ENCODE data around the gene DPH1.

The DPH1 gene

DNA sequence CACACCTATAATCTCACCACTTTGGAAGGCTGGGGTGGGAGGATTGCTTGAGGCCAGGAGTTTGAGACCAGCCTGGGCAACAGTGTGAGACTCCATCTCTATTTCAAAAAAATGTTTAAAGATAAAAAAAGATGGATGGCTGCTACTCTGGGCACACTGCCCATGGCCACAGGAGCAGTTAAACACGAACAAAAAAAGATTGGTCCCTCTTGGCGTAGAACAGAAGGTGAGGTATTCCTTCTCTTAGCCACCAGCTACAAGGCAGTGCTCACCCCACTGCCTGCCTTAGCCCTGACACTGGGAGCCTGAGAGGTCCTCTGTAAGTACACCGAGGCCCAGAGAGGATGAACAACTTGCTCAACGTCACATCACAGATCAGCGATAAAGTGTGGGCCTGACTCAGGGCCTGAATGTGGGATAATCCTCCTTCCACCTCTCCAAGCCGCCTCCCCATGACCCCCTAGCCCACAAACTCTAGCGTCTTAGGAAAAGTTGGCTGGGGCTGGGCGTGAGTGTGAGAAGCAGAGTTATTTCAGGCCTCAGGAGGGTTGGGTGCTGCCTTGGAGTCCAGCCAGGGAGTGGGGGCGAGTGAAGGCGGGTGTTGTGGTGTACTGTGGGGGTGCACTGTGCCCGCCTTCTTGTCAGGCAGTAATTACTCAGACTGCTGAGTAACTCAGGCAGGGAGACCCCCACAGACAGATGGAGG, 2.3 kb upstream of the DPH1 start (continued):
- TF ChIP-seq, protein P1, sequence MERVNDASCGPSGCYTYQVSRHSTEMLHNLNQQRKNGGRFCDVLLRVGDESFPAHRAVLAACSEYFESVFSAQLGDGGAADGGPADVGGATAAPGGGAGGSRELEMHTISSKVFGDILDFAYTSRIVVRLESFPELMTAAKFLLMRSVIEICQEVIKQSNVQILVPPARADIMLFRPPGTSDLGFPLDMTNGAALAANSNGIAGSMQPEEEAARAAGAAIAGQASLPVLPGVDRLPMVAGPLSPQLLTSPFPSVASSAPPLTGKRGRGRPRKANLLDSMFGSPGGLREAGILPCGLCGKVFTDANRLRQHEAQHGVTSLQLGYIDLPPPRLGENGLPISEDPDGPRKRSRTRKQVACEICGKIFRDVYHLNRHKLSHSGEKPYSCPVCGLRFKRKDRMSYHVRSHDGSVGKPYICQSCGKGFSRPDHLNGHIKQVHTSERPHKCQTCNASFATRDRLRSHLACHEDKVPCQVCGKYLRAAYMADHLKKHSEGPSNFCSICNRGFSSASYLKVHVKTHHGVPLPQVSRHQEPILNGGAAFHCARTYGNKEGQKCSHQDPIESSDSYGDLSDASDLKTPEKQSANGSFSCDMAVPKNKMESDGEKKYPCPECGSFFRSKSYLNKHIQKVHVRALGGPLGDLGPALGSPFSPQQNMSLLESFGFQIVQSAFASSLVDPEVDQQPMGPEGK (tag by site-specific recombination; IDR thresholded peaks at IDR 0.05) = peak; percentile 30; the same call in 1 of the 2 replicates
- TF ChIP-seq KLF1 (tag by site-specific recombination; IDR thresholded peaks at IDR 0.05) = 0 out of 2 replicates have a peak, but pooled peaks have one; percentile 19

GRCh38 chr17:2028234-2028614, 1.7 kb upstream of the DPH1 start:
- Histone ChIP-seq H3K27ac (ENCODE audit: extremely low read depth, low read depth, low read length) (no peak overlapping the region), H3K4me3 (ENCODE audit: low read depth, low read length) (no peak overlapping the region), H3K9me3 (ENCODE audit: control insufficient read depth, insufficient read depth, low read depth, low read length) (no peaks in the 10 kb centered on the region), H3K36me3 (ENCODE audit: control insufficient read depth in 2 of 2, insufficient read depth in 1 of 2, low read length in 2 of 2) (peaks cover 0 to 8% of the 10 kb centered on the region in 2 experiments; a peak in 1 of 3 replicates), H3K4me1 (ENCODE audit: control insufficient read depth, insufficient read depth, low read length) (peaks cover 15% of the 10 kb centered on the region)
- POLR2A ChIA-PET = interaction anchor here (1.6 kb wide), 1 partner anchor 119 kb away, joined by 4 read pairs; no protein-coding TSS in a partner anchor
- TF ChIP-seq ZNF10 (tag by site-specific recombination; IDR thresholded peaks at IDR 0.05) = peak; percentile 47; the same call in 1 of the 2 replicates
- no peak for TF ChIP-seq ZNF274 (IDR thresholded peaks at IDR 0.05; ENCODE audit: low read length)
- TF ChIP-seq ZNF274 (tag by site-specific recombination; IDR thresholded peaks at IDR 0.05; ENCODE audit: borderline replicate concordance) = no peak
- no peak for TF ChIP-seq ZNF112 (tag by site-specific recombination; IDR thresholded peaks at IDR 0.05)
- TF ChIP-seq, protein P2, sequence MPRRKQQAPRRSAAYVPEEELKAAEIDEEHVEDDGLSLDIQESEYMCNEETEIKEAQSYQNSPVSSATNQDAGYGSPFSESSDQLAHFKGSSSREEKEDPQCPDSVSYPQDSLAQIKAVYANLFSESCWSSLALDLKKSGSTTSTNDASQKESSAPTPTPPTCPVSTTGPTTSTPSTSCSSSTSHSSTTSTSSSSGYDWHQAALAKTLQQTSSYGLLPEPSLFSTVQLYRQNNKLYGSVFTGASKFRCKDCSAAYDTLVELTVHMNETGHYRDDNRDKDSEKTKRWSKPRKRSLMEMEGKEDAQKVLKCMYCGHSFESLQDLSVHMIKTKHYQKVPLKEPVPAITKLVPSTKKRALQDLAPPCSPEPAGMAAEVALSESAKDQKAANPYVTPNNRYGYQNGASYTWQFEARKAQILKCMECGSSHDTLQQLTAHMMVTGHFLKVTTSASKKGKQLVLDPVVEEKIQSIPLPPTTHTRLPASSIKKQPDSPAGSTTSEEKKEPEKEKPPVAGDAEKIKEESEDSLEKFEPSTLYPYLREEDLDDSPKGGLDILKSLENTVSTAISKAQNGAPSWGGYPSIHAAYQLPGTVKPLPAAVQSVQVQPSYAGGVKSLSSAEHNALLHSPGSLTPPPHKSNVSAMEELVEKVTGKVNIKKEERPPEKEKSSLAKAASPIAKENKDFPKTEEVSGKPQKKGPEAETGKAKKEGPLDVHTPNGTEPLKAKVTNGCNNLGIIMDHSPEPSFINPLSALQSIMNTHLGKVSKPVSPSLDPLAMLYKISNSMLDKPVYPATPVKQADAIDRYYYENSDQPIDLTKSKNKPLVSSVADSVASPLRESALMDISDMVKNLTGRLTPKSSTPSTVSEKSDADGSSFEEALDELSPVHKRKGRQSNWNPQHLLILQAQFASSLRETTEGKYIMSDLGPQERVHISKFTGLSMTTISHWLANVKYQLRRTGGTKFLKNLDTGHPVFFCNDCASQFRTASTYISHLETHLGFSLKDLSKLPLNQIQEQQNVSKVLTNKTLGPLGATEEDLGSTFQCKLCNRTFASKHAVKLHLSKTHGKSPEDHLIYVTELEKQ (tag by site-specific recombination; IDR thresholded peaks at IDR 0.05; ENCODE audit: borderline replicate concordance) = no peak
- no peak for TF ChIP-seq ZNF580 (tag by site-specific recombination; IDR thresholded peaks at IDR 0.05)
- TF ChIP-seq, protein P1 (tag by site-specific recombination; IDR thresholded peaks at IDR 0.05) = 0 out of 2 replicates have a peak, but pooled peaks have one; percentile 4
- no peak for TF ChIP-seq WT1 (tag by site-specific recombination; IDR thresholded peaks at IDR 0.05)
- TF ChIP-seq ZNF549 (tag by site-specific recombination; IDR thresholded peaks at IDR 0.05) = no peak
- CTCF ChIA-PET = interaction anchor here (0.7 to 12.2 kb wide), 4 partner anchors 16 to 379 kb away, joined by 3 to 145 read pairs (median 14); partner anchors contain the start of gene RILP

DNA sequence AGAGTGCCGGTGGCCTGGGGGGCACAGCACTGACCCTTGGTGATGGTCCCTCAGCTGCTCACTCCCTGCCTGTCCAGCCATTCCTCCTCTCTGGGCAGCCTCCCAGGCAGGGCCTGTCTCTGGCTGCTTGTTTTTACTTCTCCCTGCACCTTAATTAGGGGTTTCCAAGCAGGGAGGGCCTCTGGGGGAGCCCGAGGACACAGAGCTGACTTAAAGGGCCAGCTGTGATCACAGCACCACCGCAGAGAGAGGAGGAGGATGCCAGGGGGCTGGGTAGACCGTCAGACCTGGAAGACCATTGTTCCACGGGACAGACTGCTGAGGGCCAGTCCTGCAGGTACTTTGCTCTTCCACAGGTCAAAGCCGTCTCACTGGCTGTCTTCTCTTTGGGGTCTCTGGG, 1.2 kb upstream of the DPH1 start:
- Histone ChIP-seq H3K27ac (ENCODE audit: extremely low read depth, low read depth, low read length) (no peak overlapping the region), H3K4me1 (ENCODE audit: control insufficient read depth, insufficient read depth, low read length) (peaks cover 15% of the 10 kb centered on the region), H3K9me3 (ENCODE audit: control insufficient read depth, insufficient read depth, low read depth, low read length) (no peaks in the 10 kb centered on the region), H3K4me3 (ENCODE audit: low read depth, low read length) (no peak overlapping the region), H3K36me3 (ENCODE audit: control insufficient read depth in 2 of 2, insufficient read depth in 1 of 2, low read length in 2 of 2) (peaks cover 0 to 13% of the 10 kb centered on the region in 2 experiments; a peak in 1 of 3 replicates)
- TF ChIP-seq ZNF423 (tag by site-specific recombination; IDR thresholded peaks at IDR 0.05) (no peak), ZNF585B (tag by site-specific recombination; IDR thresholded peaks at IDR 0.05) (no peak), ZBTB44 (tag by site-specific recombination; IDR thresholded peaks at IDR 0.05) (no peak), BCL6B (tag by site-specific recombination; IDR thresholded peaks at IDR 0.05) (no peak), ZIC2 (tag by site-specific recombination; IDR thresholded peaks at IDR 0.05) (0 out of 2 replicates have a peak, but pooled peaks have one; percentile 30), SALL2 (tag by site-specific recombination; IDR thresholded peaks at IDR 0.05; ENCODE audit: borderline replicate concordance) (no peak), SP7 (tag by site-specific recombination; IDR thresholded peaks at IDR 0.05) (peak; percentile 68)
- TF ChIP-seq, protein P3, sequence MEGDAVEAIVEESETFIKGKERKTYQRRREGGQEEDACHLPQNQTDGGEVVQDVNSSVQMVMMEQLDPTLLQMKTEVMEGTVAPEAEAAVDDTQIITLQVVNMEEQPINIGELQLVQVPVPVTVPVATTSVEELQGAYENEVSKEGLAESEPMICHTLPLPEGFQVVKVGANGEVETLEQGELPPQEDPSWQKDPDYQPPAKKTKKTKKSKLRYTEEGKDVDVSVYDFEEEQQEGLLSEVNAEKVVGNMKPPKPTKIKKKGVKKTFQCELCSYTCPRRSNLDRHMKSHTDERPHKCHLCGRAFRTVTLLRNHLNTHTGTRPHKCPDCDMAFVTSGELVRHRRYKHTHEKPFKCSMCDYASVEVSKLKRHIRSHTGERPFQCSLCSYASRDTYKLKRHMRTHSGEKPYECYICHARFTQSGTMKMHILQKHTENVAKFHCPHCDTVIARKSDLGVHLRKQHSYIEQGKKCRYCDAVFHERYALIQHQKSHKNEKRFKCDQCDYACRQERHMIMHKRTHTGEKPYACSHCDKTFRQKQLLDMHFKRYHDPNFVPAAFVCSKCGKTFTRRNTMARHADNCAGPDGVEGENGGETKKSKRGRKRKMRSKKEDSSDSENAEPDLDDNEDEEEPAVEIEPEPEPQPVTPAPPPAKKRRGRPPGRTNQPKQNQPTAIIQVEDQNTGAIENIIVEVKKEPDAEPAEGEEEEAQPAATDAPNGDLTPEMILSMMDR (tag by site-specific recombination; IDR thresholded peaks at IDR 0.05) = peak; percentile 29; the same call in 1 of the 2 replicates
- ChIA-PET CTCF (interaction anchor here (0.7 to 12.2 kb wide), 3 partner anchors 64 to 379 kb away, joined by 3 to 145 read pairs (median 4); partner anchors contain the start of gene RILP), POLR2A (no interaction called here)

All from HEK293 (cell line).